OCI-LY3 (cell line): ENCODE measurements around the gene IQCF5.
"Not testable (repeated sequence)": the region's sequence is repeated elsewhere in the genome, so short reads cannot be mapped to it uniquely, and the experiment has no call there.

Experiments
- CTCF ChIP-seq: fragments of 200-600, 300-600 bp; sonication (generic); IDR thresholded peaks from 2 replicates; pipeline ENCODE4 v1.5.1; 2014; ENCODE audit warnings: antibody characterized with exemption, low read length, low read depth
- EZH2phosphoT487 ChIP-seq: fragments of 200-600 bp; shearing (Covaris generic); IDR thresholded peaks from 2 replicates; pipeline ENCODE4 v1.6.1; 2018; ENCODE audit warnings: antibody characterized with exemption, mixed run types, low read depth

GRCh38 chr3:51855411-51855810 lies 20.0 kb downstream of the IQCF5 start:
- TF ChIP-seq CTCF, EZH2phosphoT487: not testable (repeated sequence)
